Gastroesophageal sphincter (tissue), 3 donors: ENCODE measurements around the gene POP5.

Experiments used
- POLR2A ChIP-seq, 2 donors: fragments of 450-650 bp; IDR thresholded peaks; one replicate each; pipeline ENCODE4 v1.6.1; 2017; ENCODE audit warnings: antibody characterized with exemption in 2 of 2, mild to moderate bottlenecking in 2 of 2, moderate library complexity in 1 of 2
- TF ChIP-seq, protein P1 (sequence below), 4 experiments: fragments of 200-600 bp in 2 of 4; fragments of 450-650 bp in 2 of 4; sonication (generic) in 1 of 4; IDR thresholded peaks; one replicate each; pipeline ENCODE4 v1.5.1; 2017 to 2019; ENCODE audit warnings: antibody characterized with exemption in 4 of 4, mild to moderate bottlenecking in 2 of 4, moderate library complexity in 2 of 4

GRCh38 chr12:120574106-120574505, 7.1 kb downstream of the POP5 start:
- no peak for TF ChIP-seq POLR2A (IDR thresholded peaks at IDR 0.05)
- TF ChIP-seq, protein P1, sequence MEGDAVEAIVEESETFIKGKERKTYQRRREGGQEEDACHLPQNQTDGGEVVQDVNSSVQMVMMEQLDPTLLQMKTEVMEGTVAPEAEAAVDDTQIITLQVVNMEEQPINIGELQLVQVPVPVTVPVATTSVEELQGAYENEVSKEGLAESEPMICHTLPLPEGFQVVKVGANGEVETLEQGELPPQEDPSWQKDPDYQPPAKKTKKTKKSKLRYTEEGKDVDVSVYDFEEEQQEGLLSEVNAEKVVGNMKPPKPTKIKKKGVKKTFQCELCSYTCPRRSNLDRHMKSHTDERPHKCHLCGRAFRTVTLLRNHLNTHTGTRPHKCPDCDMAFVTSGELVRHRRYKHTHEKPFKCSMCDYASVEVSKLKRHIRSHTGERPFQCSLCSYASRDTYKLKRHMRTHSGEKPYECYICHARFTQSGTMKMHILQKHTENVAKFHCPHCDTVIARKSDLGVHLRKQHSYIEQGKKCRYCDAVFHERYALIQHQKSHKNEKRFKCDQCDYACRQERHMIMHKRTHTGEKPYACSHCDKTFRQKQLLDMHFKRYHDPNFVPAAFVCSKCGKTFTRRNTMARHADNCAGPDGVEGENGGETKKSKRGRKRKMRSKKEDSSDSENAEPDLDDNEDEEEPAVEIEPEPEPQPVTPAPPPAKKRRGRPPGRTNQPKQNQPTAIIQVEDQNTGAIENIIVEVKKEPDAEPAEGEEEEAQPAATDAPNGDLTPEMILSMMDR (IDR thresholded peaks at IDR 0.05) = no peak
